ENCODE measurements around the gene CCDC86. TPM values are rescaled to one million over a fixed set of nuclear protein-coding genes. Genes with fewer than 3 reads are reported as not detected.

Gene CCDC86
- total and polyA plus RNA-seq, 12 donors: 14.7 to 52.4 (median 29.8) TPM

DNA sequence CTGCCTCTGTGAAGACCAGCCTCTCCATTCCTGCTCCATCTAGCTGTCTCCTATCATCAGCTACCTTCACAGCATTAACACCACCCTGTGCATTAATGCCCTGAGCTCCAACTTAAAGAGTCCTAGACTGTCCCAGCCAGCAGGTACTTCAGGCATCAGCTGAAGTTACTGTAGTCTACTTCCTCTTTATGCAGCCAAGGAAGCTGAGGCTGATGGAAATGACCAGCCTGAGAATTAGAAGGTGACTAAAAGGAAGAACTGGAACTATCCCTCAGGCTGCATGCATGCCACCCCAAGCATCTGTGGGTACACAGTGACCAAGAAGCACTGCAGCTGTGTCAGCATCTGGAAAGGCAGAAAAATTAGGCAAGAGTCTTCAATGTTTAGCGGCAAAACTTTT, 28.6 kb upstream of the CCDC86 start:
- H3K27me3 ChIP-seq: no peaks in the 10 kb centered on the region
- no peak for TF ChIP-seq POLR2A (IDR thresholded peaks at IDR 0.05)
- TF ChIP-seq, protein P1, sequence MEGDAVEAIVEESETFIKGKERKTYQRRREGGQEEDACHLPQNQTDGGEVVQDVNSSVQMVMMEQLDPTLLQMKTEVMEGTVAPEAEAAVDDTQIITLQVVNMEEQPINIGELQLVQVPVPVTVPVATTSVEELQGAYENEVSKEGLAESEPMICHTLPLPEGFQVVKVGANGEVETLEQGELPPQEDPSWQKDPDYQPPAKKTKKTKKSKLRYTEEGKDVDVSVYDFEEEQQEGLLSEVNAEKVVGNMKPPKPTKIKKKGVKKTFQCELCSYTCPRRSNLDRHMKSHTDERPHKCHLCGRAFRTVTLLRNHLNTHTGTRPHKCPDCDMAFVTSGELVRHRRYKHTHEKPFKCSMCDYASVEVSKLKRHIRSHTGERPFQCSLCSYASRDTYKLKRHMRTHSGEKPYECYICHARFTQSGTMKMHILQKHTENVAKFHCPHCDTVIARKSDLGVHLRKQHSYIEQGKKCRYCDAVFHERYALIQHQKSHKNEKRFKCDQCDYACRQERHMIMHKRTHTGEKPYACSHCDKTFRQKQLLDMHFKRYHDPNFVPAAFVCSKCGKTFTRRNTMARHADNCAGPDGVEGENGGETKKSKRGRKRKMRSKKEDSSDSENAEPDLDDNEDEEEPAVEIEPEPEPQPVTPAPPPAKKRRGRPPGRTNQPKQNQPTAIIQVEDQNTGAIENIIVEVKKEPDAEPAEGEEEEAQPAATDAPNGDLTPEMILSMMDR (IDR thresholded peaks at IDR 0.05): no peak
- no peak overlapping the region for H3K4me3 ChIP-seq
- H3K36me3 ChIP-seq (replicated peaks in 1 of 2): no peaks in the 10 kb centered on the region
- H3K27ac ChIP-seq: no peak overlapping the region
- intact Hi-C loops (cut with DNase I): no loop called here
- H3K9me3 ChIP-seq (replicated peaks in 1 of 3): peaks cover 0 to 3% (median 0%) of the 10 kb centered on the region in 3 donors
- 88 to 100% (median 98%) methylated on average over 1 of the region's 1 CpG for WGBS, 4 donors
- H3K4me1 ChIP-seq (replicated peaks in 1 of 2): no peaks in the 10 kb centered on the region
- no peak for DNase-seq

DNA sequence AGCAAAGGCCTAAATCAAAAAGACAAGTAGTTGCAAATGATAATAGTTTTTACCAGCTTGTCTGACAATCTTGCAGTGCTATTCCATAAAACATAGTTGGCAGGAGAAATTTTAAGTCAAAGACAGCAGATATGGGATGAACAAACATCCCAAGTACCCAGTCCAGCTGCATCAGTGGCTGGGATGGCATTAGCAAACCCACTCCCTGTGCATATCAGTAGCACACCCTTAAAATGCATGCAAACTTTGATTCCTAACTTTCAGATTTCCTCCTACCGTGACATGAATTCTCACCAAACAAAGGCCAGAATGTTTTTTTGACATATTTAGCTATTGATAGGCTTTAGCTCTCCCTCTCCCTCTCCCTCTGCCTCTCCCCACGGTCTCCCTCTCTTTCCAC, 27.8 kb upstream of the CCDC86 start:
- DNase-seq: no peak
- H3K36me3 ChIP-seq (replicated peaks in 1 of 2): no peaks in the 10 kb centered on the region
- TF ChIP-seq, protein P1 (IDR thresholded peaks at IDR 0.05): no peak
- TF ChIP-seq POLR2A (IDR thresholded peaks at IDR 0.05): no peak
- no peaks in the 10 kb centered on the region for H3K27me3 ChIP-seq
- 78 to 90% (median 89%) methylated on average over 2 of the region's 2 CpGs for WGBS, 4 donors
- no peaks in the 10 kb centered on the region for H3K4me1 ChIP-seq (replicated peaks in 1 of 2)
- no peak overlapping the region for H3K27ac ChIP-seq
- intact Hi-C loops (cut with DNase I): no loop called here
- no peak overlapping the region for H3K4me3 ChIP-seq
- peaks cover 0 to 3% (median 0%) of the 10 kb centered on the region in 3 donors for H3K9me3 ChIP-seq (replicated peaks in 1 of 3)

GRCh38 chr11:60816590-60817157, 25.2 kb upstream of the CCDC86 start:
- no peak overlapping the region for H3K27ac ChIP-seq
- WGBS, 4 donors: 92 to 94% (median 94%) methylated on average over 2 of the region's 2 CpGs
- peaks cover 0 to 3% (median 0%) of the 10 kb centered on the region in 3 donors for H3K9me3 ChIP-seq (replicated peaks in 1 of 3)
- intact Hi-C loops (cut with DNase I): no loop called here
- TF ChIP-seq POLR2A (IDR thresholded peaks at IDR 0.05): no peak
- TF ChIP-seq, protein P1 (IDR thresholded peaks at IDR 0.05): no peak
- H3K36me3 ChIP-seq (replicated peaks in 1 of 2): no peaks in the 10 kb centered on the region
- H3K4me3 ChIP-seq: no peak overlapping the region
- H3K4me1 ChIP-seq (replicated peaks in 1 of 2): no peaks in the 10 kb centered on the region
- no peak for DNase-seq
- H3K27me3 ChIP-seq: no peaks in the 10 kb centered on the region

DNA sequence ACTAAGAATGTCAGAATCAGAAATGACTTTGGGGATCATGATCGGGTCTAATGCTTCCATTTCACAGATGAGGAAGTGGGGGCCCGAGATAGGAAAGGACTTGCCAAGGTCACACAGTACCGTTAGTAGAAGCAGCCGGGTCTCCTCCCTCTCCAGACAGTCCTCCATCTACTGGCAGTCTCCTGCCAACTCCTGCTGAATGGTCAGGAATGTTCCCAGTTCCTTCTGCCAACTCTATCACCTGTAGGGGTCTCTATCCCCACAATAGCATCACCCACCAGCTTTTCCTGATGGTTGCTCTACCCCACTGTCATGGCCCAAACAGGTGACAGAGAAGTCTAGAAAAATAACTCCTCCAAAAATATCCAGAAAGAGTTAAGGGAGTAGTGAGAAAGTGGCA, 23.9 kb upstream of the CCDC86 start:
- no peaks in the 10 kb centered on the region for H3K27me3 ChIP-seq
- no peak for DNase-seq
- intact Hi-C loops (cut with DNase I): no loop called here
- no peaks in the 10 kb centered on the region for H3K4me1 ChIP-seq (replicated peaks in 1 of 2)
- H3K36me3 ChIP-seq (replicated peaks in 1 of 2): no peaks in the 10 kb centered on the region
- peaks cover 0 to 3% (median 0%) of the 10 kb centered on the region in 3 donors for H3K9me3 ChIP-seq (replicated peaks in 1 of 3)
- H3K4me3 ChIP-seq: no peak overlapping the region
- 51 to 70% (median 66%) methylated on average over 4 of the region's 4 CpGs for WGBS, 4 donors
- no peak for TF ChIP-seq POLR2A (IDR thresholded peaks at IDR 0.05)
- H3K27ac ChIP-seq: no peak overlapping the region

Measured in adrenal gland (tissue), 12 donors.